Measurements from ENCODE around the gene NUDT4.
"Not testable (repeated sequence)": the region's sequence is repeated elsewhere in the genome, so short reads cannot be mapped to it uniquely, and the experiment has no call there.

Gene NUDT4

GRCh38 chr12:93402333-93403311 lies 24.9 kb downstream of the NUDT4 start:
- no peak for DNase-seq

GRCh38 chr12:93403988-93404803 lies 26.5 kb downstream of the NUDT4 start:
- DNase-seq, result no peak

GRCh38 chr12:93404961-93405849 lies 27.5 kb downstream of the NUDT4 start:
- DNase-seq, result no peak

GRCh38 chr12:93407054-93407962 lies 29.6 kb downstream of the NUDT4 start:
- peak; percentile 15 to 56 (median 38) for DNase-seq

GRCh38 chr12:93407963-93408283 lies 30.2 kb downstream of the NUDT4 start:
- DNase-seq, result no peak

GRCh38 chr12:93408813-93409212 lies 31.1 kb downstream of the NUDT4 start:
- DNase-seq, result no peak

GRCh38 chr12:93409343-93410187 lies 31.8 kb downstream of the NUDT4 start:
- not testable (repeated sequence) for DNase-seq

GRCh38 chr12:93411060-93411459 lies 33.3 kb downstream of the NUDT4 start:
- not testable (repeated sequence) for DNase-seq

GRCh38 chr12:93412396-93412795 lies 34.7 kb downstream of the NUDT4 start:
- not testable (repeated sequence) for DNase-seq

- DNase-seq, result peak; percentile 27 to 61 (median 42)
Measured at GRCh38 chr12:93413064-93413463, 35.3 kb downstream of the NUDT4 start.

- DNase-seq, result no peak
Measured at GRCh38 chr12:93415723-93416464, 38.2 kb downstream of the NUDT4 start.

- DNase-seq, result no peak
Measured at GRCh38 chr12:93417967-93418480, 40.3 kb downstream of the NUDT4 start.

GRCh38 chr12:93419388-93420034 lies 41.8 kb downstream of the NUDT4 start:
- DNase-seq, result peak in 3 of 4 experiments; percentile 11 to 78 (median 70)

- no peak for DNase-seq
Measured at GRCh38 chr12:93422050-93422449, 44.3 kb downstream of the NUDT4 start.

GRCh38 chr12:93425736-93426411 lies 48.1 kb downstream of the NUDT4 start:
- DNase-seq, result no peak

GRCh38 chr12:93426412-93426805 lies 48.7 kb downstream of the NUDT4 start:
- DNase-seq, result no peak

GRCh38 chr12:93427779-93428564 lies 50.2 kb downstream of the NUDT4 start:
- no peak for DNase-seq

Data from suppressor macrophage (primary cell).